Measurements from ENCODE around the gene KDM5B.
"Not testable (repeated sequence)": the region's sequence is repeated elsewhere in the genome, so short reads cannot be mapped to it uniquely, and the experiment has no call there.

The KDM5B gene

DNA sequence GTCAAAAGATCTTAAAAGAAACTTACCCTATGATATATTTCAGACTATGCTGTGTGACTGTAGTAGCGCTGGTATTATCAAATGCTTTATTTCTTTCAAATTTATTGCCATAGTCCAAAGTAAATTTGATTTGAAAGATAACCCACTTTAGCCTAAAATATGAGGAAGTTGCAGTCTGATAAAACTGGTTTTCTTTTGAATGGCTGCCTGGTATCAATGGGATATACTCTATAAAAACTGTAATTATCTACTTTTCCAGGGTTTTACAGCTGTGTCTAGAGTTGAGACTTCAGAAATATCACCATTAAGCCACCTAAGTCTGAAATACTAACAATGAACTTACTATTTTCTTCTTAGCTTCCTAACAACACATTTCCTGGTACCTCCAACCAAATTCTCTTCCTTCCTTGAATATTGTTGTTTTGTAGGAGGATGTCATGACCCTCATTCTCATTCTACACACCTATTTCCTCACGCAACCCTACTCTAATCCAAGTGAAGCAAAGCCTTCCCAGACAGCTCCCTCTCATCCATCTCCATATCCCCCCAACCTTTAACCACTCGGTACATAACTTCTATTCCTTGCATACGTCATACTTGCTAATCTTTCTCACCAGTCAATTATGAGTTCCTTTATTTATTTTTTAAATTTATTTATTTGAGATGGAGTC is 17.0 kb downstream of the KDM5B start:
- no peak for DNase-seq

GRCh38 chr1:202788800-202789199 is 19.4 kb downstream of the KDM5B start:
- DNase-seq: no peak

DNA sequence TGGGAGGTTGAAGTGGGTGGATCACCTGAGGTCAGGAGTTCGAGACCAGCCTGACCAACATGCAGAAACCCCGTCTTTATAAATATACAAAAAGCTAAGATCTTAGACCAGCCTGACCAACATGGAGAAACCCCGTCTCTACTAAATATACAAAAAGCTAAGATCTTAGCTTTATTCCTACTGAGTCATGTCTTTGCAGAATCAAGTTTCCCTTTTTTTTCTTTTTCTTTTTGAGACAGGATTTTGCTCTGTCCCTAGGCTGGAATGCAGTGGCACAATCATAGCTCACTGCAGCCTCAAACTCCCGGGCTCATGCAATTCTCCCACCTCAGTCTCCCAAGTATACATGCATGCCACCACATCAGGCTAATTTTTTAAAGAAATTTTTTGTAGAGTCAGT is 21.4 kb downstream of the KDM5B start:
- no peak for DNase-seq

- DNase-seq: no peak
Measured at GRCh38 chr1:202781180-202781579, 27.0 kb downstream of the KDM5B start.

DNA sequence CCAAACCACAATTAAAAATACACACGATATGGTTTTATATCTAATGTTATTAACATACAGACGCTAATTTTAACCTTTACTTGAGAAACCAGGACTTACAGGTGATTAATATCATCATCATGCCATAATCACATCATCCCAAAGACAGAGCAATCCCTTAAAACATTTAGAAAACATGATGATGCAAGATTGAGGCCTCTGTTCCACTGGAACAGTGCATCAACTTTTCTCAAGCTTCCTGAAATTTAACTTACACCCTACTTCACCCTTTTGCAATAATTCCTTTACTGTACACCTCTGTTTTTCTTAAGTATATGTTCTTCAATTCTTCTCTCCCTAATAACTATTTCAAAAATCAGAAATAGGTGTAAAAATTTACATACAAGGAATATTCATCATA is 38.1 kb downstream of the KDM5B start:
- DNase-seq: no peak

DNA sequence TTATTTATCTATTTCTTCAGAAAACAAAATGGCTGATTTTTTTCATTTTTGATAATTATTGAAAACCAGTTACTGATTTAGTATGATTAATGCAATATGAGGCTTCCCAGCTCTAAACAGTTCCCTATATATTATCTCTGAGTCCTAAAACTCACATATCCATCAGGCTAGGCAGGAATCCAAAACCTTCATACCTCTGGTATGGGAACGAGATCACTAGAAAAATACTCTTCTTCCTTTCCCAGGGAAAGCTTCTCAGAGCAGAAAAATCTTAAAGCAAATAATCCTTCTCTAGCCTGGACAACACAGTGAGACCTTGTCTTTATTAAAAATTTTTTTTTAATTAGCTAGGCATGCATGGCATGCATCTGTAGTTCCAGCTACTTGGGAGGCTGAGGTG is 42.5 kb downstream of the KDM5B start:
- DNase-seq: no peak

DNA sequence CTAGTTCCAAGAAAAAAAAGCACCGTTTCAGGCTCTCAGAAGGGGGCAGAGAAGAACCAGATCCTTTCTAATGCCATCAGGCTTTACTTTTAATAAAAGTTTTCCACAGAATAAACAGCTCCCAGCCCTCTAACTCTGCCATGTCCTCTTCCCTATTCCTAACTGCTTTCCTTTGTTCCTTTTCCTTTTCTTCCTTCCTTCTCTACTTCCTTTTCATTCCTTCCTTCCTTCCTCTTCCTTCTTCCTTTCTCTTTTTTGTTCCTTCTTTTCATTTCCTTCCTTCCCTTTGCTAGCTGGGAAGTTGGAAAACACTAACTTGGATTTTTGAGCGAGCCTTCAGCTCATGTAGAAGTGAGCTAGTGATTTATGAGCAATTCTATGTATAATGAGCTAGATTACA is 46.2 kb downstream of the KDM5B start:
- DNase-seq: no peak

DNA sequence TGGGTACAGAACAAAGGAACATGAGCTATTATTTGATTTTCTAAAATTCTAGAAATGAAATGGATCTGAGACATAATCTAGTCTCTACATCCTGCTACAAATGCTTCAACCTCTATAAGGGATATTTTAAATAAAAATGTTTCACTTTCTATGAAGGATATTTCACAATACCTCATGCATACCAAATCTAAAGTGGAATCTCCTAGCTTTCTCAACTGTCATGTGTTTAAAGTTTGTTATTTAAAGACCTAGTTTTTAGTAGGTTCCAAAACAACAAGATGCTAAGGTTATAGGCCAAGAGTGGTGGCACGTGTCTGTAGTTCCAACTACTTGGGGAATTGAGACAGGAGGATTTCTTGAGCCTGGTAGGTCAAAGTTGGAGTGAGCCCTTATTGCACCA is 47.6 kb downstream of the KDM5B start:
- DNase-seq: no peak

- no peak for DNase-seq
Measured at GRCh38 chr1:202756391-202756790, 51.8 kb downstream of the KDM5B start.

- DNase-seq: no peak
Measured at GRCh38 chr1:202754293-202754692, 53.9 kb downstream of the KDM5B start.

- DNase-seq: no peak
Measured at GRCh38 chr1:202752774-202753173, 55.4 kb downstream of the KDM5B start.

- DNase-seq: no peak
Measured at GRCh38 chr1:202750761-202751160, 57.5 kb downstream of the KDM5B start.

DNA sequence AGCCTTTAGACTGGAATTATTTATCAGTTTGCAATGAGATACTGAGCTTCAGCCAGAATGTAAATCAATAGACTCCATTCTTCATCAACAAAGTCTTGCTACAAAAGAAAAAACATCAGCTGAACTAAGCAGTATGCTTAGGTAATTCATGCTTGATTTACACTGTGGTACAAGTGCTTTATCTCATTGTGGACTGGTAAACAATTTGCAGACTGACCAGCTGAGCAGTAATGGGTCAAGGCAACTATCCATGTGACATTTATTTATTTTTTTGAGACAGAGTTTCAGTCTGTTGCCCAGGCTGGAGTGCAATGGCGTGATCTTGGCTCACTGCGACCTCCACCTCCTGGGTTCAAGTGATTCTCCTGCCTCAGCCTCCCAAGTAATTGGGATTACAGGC is 58.2 kb downstream of the KDM5B start:
- DNase-seq: no peak

- DNase-seq: no peak
Measured at GRCh38 chr1:202745323-202745888, 62.8 kb downstream of the KDM5B start.

DNA sequence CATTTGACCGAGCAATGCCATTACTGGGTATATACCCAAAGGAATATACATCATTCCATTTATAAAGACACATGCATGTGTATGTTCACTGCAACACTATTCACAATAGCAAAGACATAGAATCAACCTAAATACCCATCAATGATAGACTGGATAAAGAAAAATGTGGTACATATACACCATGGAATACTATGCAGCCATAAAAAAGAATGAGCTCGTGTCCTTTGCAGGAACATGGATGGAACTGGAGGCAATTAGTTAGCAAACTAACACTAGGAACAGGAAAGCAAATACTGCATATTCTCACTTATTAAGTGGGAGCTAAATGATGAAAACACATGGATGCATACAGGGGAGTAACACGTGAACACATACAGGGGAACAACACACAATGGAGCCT is 63.5 kb downstream of the KDM5B start:
- not testable (repeated sequence) for DNase-seq

DNA sequence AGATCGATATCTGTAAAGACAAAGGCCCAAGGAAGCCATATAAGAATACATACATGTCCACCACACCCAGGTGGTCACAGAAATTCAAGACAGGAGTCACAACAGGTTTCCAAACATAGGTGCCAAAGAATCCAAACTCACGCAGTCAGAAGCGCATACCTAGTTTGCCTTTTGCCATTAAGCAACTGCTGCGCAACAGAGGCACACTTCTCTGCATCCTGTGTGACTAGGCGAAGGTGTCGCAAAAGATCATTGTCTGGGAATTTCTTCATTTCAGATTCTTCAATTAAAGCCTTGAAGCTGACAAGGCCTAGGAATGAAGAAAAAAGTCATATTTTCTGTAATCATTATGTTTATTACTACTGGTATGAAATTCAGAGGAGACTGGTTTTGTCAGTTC is 65.7 kb downstream of the KDM5B start:
- no peak for DNase-seq

- DNase-seq: no peak
Measured at GRCh38 chr1:202733251-202733650, 75.0 kb downstream of the KDM5B start.

GRCh38 chr1:202728951-202729350 is 79.3 kb downstream of the KDM5B start:
- DNase-seq: no peak

- DNase-seq: no peak
Measured at GRCh38 chr1:202725526-202725925, 82.7 kb downstream of the KDM5B start.

DNA sequence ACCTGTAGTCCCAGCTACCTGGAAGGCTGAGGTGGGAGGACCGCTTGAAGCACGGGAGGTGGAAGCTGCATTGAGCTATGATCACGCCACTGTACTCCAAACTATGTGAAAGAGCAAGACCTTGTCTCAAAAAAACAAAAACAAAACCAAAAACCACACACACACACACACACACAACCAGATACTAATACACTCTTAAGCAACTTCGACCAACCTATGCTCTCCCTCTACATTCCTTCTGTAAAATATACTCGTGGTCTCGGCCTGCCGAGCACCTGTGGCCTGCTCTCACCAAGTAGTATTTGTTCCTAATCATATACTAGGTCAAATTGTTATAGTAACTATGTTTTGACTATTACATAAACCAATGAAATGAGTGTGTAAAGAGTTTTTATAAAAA is 84.5 kb downstream of the KDM5B start:
- no peak for DNase-seq

DNA sequence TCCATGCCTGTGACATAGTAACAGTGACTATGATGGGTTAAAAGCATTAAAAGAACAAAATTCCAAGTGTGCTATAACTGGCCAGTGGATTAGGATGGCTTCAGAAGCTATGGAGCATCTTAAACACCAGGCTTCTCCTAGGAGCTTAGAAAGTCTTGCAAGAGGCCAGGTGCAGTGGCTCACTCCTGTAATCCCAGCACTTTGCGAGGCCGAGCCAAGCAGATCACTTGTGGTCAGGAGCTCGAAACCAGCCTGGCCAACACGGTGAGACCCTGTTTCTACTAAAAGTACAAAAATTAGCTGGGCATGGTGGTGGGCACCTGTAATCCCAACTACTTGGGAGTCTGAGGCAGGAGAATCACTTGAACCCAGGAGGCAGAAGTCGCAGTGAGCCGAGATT is 85.2 kb downstream of the KDM5B start:
- not testable (repeated sequence) for DNase-seq

DNA sequence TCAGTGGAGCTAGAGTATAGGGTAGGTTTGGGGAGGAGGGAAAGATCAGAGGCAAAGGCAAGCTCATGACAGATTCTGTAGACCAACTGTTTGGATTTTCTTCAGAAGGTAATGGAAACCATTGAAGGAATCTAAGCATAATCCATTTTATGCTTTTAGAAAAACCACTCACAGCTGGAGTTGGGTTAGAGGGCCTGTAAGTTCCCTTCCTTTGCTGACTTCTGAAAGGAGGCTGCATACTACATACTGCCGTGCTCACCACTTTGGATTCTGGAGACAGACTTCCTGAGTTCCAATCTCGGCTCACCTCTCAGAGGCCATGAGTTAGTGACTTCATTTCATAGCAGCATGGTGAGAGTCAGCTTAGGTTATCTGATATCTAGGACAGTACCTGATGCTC is 91.6 kb downstream of the KDM5B start:
- no peak for DNase-seq

DNA sequence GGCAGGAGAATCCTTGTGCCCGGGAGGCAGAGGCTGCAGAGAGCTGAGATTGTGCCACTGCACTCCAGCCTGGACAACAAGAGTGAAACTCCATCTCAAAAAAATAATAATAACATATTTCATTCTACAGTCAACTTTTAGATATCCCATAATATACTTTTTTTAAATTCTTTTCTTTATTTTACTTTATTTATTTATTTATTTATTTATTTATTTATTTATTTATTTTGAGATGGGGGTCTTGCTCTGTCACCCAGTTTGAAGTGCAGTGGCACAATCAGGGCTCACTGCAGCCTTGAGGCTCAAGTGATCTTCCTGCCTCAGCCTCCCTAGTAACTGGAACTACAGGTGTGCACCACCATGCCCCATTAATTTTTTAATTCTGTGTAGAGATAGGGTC is 94.0 kb downstream of the KDM5B start:
- not testable (repeated sequence) for DNase-seq

DNA sequence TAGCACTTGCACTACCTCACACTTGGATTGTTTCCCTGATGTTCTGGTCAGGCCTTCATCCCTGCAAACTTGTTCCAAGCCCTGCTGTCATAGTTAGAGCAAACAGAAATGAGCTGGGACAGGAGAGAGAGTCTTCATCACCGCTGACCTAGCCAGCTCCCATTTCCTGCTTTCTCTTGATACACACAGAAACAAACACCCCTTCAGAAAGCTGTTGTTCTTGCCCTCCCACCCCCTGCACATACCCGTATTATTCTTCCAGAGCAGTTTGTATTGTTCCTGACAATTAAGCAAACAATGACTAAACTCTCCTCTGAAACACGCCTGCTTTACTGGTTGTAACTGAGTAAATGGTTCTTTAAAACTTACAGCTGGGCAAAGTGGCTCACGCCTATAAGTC is 95.1 kb downstream of the KDM5B start:
- DNase-seq: no peak

DNA sequence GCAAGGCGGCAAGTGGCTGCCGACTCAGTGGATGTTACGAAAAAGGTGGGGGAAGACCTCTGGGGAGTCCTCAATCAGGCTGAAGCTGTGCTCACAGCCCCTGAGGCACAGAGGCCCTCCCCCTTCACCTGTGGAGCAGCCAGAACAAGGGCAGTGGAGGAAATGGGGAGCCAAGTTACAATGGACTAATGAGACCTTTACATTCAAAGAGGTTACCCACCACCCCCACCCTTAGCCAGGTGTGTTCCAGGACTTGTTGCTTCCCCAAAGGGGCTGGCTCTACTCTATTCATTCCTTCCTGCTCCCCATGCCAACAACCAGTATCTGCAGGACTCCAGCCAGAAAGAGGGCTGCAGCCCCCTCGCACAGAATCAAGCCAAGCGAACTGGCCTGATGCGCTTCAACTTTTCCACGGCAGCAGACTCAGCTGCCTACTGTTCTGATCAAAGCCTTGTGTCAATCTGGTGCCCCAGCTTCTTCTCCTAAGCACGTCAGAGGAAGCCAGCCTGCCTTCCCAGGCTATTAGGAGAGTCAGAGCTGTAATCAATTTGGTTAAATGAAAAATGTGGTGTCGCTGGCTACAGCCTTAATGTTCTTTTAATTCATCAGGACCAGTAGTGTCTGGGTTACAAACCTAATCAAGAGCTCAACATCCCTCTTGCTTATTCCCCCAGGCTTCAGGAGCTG is 96.1 kb downstream of the KDM5B start:
- DNase-seq: no peak

All from NCI-H446 treated with DMSO at 0.1 percent for 48 hours (cell line).